A673 (cell line): ENCODE results near the gene BRINP2. TPM values are rescaled to one million over a fixed set of nuclear protein-coding genes. Genes with fewer than 3 reads are reported as not detected.
"Not testable (repeated sequence)": the region's sequence is repeated elsewhere in the genome, so short reads cannot be mapped to it uniquely, and the experiment has no call there.

ENCODE experiments used
- BruUV-seq: library from RNA; stranded (reverse); fragments of 400-500 nt; replicated peaks from 2 replicates; lab custom pipeline; 2021; lab: Mats Ljungman, UMichigan
- CTCF ChIA-PET: fragments of 300-600 bp; sonication (Branson Sonifier 250); formaldehyde crosslinking; loops from one replicate; lab custom pipeline; 2022; ENCODE audit warnings: antibody characterized with exemption; lab: Charles Lee
- POLR2A ChIA-PET: fragments of 300-600 bp; sonication (Branson Sonifier 250); formaldehyde crosslinking; loops from one replicate; lab custom pipeline; 2022; ENCODE audit warnings: antibody characterized with exemption; ENCODE audit not compliant: low non-redundant PET; lab: Charles Lee
- DNase-seq: peaks from one replicate; pipeline ENCODE4 v3.0.0-alpha.2; 2015; ENCODE audit warnings: low spot score
- H3K27ac ChIP-seq: fragments of 200-600 bp; sonication (generic); 2 replicates; pipeline ENCODE4 v1.5.1; 2016; ENCODE audit warnings: mixed run types, low read depth, mild to moderate bottlenecking, mixed read lengths, antibody characterized with exemption, low read length; ENCODE audit not compliant: poor library complexity, severe bottlenecking
- H3K27me3 ChIP-seq: fragments of 200-600 bp; sonication (generic); replicated peaks from 2 replicates; pipeline ENCODE4 v1.6.1; 2017; ENCODE audit warnings: mixed run types, low read depth, mild to moderate bottlenecking, mixed read lengths, antibody characterized with exemption, low read length; ENCODE audit not compliant: insufficient read depth, poor library complexity
- H3K36me3 ChIP-seq: fragments of 200-600 bp; sonication (generic); 2 replicates; pipeline ENCODE4 v1.6.1; 2016; ENCODE audit warnings: mixed run types, mild to moderate bottlenecking, mixed read lengths, antibody characterized with exemption, low read length; ENCODE audit not compliant: insufficient read depth, poor library complexity, severe bottlenecking
- H3K4me1 ChIP-seq: fragments of 200-600 bp; sonication (generic); 2 replicates; pipeline ENCODE4 v1.6.1; 2017; ENCODE audit warnings: mixed run types, mild to moderate bottlenecking, mixed read lengths, antibody characterized with exemption, low read length; ENCODE audit not compliant: insufficient read depth, poor library complexity, severe bottlenecking
- H3K4me3 ChIP-seq: fragments of 200-600 bp; sonication (generic); 2 replicates; pipeline ENCODE4 v1.5.1; 2016; ENCODE audit warnings: low read depth, mixed run types, mild to moderate bottlenecking, mixed read lengths, low read length; ENCODE audit not compliant: poor library complexity, severe bottlenecking
- H3K9me3 ChIP-seq: fragments of 200-600 bp; sonication (generic); 2 replicates; pipeline ENCODE4 v1.6.1; 2016; ENCODE audit warnings: mixed run types, low read depth, mild to moderate bottlenecking, mixed read lengths, antibody characterized with exemption, low read length; ENCODE audit not compliant: poor library complexity, severe bottlenecking
- CTCF ChIP-seq: fragments of 300-800, 200-600 bp; sonication (generic); conservative IDR thresholded peaks from 2 replicates; pipeline ENCODE4 v1.5.1; 2017; ENCODE audit warnings: low read depth, mild to moderate bottlenecking, antibody characterized with exemption, low read length, moderate library complexity, mixed read lengths
- EZH2 ChIP-seq: fragments of 200-600 bp; sonication (generic); IDR thresholded peaks from 2 replicates; pipeline ENCODE4 v1.6.1; 2017; ENCODE audit warnings: borderline replicate concordance, low read depth, mild to moderate bottlenecking, mixed read lengths, antibody characterized with exemption, low read length; ENCODE audit not compliant: poor library complexity, severe bottlenecking
- intact Hi-C: fragments of 100-400 bp; cut with micrococcal nuclease; formaldehyde crosslinking; loops from one replicate; pipeline ENCODE4 v1.10.0; 2022; ENCODE audit not compliant: unreplicated experiment
- total RNA-seq: library from RNA; stranded (reverse); gene quantifications from 2 replicates; pipeline ENCODE4 v1.2.3, GENCODE V29; 2021

BRINP2 gene
- total RNA-seq, 1 experiment from 2014 or later: 0.67 TPM

GRCh38 chr1:177311586-177311985 is 140.8 kb downstream of the BRINP2 start:
- CTCF ChIA-PET: no interaction called here

DNA sequence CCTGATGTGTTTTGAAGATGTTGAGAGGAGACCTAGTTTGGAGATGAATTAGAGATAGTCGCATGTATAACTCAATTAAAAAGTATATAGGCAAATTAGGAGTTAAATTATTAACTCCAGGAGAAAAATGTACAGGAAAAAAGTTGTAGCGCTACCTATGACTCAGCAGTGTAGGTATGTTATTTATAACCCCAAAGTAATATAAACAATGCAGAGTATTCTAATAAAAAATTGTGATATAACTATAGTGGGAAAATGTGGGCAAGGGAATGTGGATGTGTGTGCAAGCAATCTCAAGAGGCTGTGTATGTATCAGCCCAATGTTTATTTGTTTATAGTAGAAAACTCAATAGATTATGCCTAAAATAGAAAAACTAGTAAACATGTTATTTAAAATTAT is 144.5 kb downstream of the BRINP2 start:
- H3K27ac ChIP-seq: no peak overlapping the region
- no peaks in the 10 kb centered on the region for H3K9me3 ChIP-seq
- no peak overlapping the region for H3K4me3 ChIP-seq
- no peaks in the 10 kb centered on the region for H3K4me1 ChIP-seq
- no peaks in the 10 kb centered on the region for H3K27me3 ChIP-seq
- POLR2A ChIA-PET: no interaction called here
- no peaks in the 10 kb centered on the region for H3K36me3 ChIP-seq
- intact Hi-C loops: no loop called here
- CTCF ChIA-PET: no interaction called here
- DNase-seq: no peak
- TF ChIP-seq EZH2 (no peak), CTCF (no peak)
- no TSS peak for BruUV-seq

More at GRCh38 chr1:177311586-177311985, 140.8 kb downstream of the BRINP2 start:
- BruUV-seq: no TSS peak
- TF ChIP-seq CTCF (no peak), EZH2 (no peak)
- no peak for DNase-seq
- Histone ChIP-seq H3K36me3 (no peaks in the 10 kb centered on the region), H3K27me3 (no peaks in the 10 kb centered on the region), H3K9me3 (no peaks in the 10 kb centered on the region), H3K4me3 (no peak overlapping the region), H3K27ac (no peak overlapping the region), H3K4me1 (no peaks in the 10 kb centered on the region)
- POLR2A ChIA-PET: no interaction called here
- intact Hi-C loops: no loop called here

- TF ChIP-seq CTCF (no peak), EZH2 (no peak)
- H3K4me3 ChIP-seq: no peak overlapping the region
- H3K27ac ChIP-seq: no peak overlapping the region
- H3K36me3 ChIP-seq: no peaks in the 10 kb centered on the region
- ChIA-PET POLR2A (no interaction called here), CTCF (no interaction called here)
- intact Hi-C loops: no loop called here
- H3K9me3 ChIP-seq: no peaks in the 10 kb centered on the region
- H3K4me1 ChIP-seq: no peaks in the 10 kb centered on the region
- no peak for DNase-seq
- no peaks in the 10 kb centered on the region for H3K27me3 ChIP-seq
- BruUV-seq: no TSS peak
These were observed 145.0 kb downstream of the BRINP2 start for GRCh38 chr1:177315761-177316160.

DNA sequence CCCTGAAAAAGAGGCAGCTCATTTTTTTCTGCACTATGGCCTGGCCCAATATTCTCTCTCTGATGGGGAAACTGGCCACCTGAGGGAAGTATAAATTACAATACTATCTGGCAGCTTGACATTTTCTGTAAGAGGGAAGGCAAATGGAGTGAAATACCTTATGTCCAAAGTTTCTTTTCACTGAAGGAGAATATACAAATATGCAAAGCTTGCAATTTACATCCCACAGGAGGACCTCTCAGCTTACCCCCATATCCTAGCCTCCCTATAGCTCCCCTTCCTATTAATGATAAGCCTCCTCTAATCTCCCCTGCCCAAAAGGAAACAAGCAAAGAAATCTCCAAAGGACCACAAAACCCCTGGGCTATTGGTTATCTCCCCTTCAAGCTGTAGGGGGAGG is 150.7 kb downstream of the BRINP2 start:
- H3K27me3 ChIP-seq, H3K4me1 ChIP-seq, CTCF ChIA-PET, H3K9me3 ChIP-seq, intact Hi-C loops, BruUV-seq, H3K36me3 ChIP-seq, H3K27ac ChIP-seq, H3K4me3 ChIP-seq, POLR2A ChIA-PET, DNase-seq: not testable (repeated sequence)
